Brain microvascular endothelial cell (primary cell): ENCODE measurements around the gene EXOSC7.
A peak's percentile ranks its signal among the peaks of the same experiment; 100 is the strongest.

ENCODE experiments used
- DNase-seq: peaks from one replicate; pipeline ENCODE4 v3.0.0-alpha.2; 2020
- H3K27ac ChIP-seq: fragments of 250-450 bp; sonication (Bioruptor Pico); 2 replicates; pipeline ENCODE4 v1.5.1; 2020; ENCODE audit warnings: mild to moderate bottlenecking, moderate library complexity
- H3K27me3 ChIP-seq: fragments of 250-450 bp; sonication (Bioruptor Pico); replicated peaks from 2 replicates; pipeline ENCODE4 v1.5.1; 2020; ENCODE audit warnings: mild to moderate bottlenecking
- H3K36me3 ChIP-seq: fragments of 250-450 bp; sonication (Bioruptor Pico); replicated peaks from 2 replicates; pipeline ENCODE4 v1.5.1; 2020; ENCODE audit warnings: mild to moderate bottlenecking
- H3K4me3 ChIP-seq: 2 replicates; pipeline ENCODE4 v1.5.1; 2011; ENCODE audit warnings: low read depth, mild to moderate bottlenecking, control low read depth, low read length, moderate library complexity
- CTCF ChIP-seq: IDR thresholded peaks from 2 replicates; pipeline ENCODE4 v1.5.1; 2011; ENCODE audit warnings: low read depth, mild to moderate bottlenecking, moderate library complexity, low read length, control low read depth, inconsistent platforms; ENCODE audit errors: missing control alignments
- in situ Hi-C: cut with HindIII; loops from 2 replicates; pipeline ENCODE4 v1.10.0; 2017; ENCODE audit warnings: low sequenced_read_pairs, low pct_ligation_motif_present

EXOSC7 gene

GRCh38 chr3:44969828-44970179 lies 6.2 kb upstream of the EXOSC7 start:
- H3K27ac ChIP-seq: no peak overlapping the region
- no peaks in the 10 kb centered on the region for H3K27me3 ChIP-seq
- no peaks in the 10 kb centered on the region for H3K36me3 ChIP-seq
- no peak for DNase-seq
- in situ Hi-C loops: no loop called here
- no peak overlapping the region for H3K4me3 ChIP-seq
- TF ChIP-seq CTCF: no peak

GRCh38 chr3:44970926-44971490 lies 5.0 kb upstream of the EXOSC7 start:
- Histone ChIP-seq H3K27ac (no peak overlapping the region), H3K4me3 (no peak overlapping the region), H3K27me3 (no peaks in the 10 kb centered on the region), H3K36me3 (peaks cover 2% of the 10 kb centered on the region)
- in situ Hi-C loops: no loop called here
- TF ChIP-seq CTCF: no peak
- DNase-seq: no peak

- H3K4me3 ChIP-seq: peak overlapping the region; percentile 92
- no peak overlapping the region for H3K27ac ChIP-seq
Measured at GRCh38 chr3:44974416-44974815, 1.6 kb upstream of the EXOSC7 start.

GRCh38 chr3:44981220-44981619 lies 5.2 kb downstream of the EXOSC7 start:
- peak; percentile 18 for DNase-seq
- Histone ChIP-seq H3K36me3 (no peaks in the 10 kb centered on the region), H3K27ac (no peak overlapping the region), H3K27me3 (no peaks in the 10 kb centered on the region), H3K4me3 (no peak overlapping the region)
- no peak for TF ChIP-seq CTCF
- in situ Hi-C loops: no loop called here

More at GRCh38 chr3:44974416-44974815, 1.6 kb upstream of the EXOSC7 start:
- DNase-seq: no peak
- H3K36me3 ChIP-seq: peaks cover 2% of the 10 kb centered on the region
- H3K27me3 ChIP-seq: no peaks in the 10 kb centered on the region
- no peak for TF ChIP-seq CTCF
- in situ Hi-C loops: no loop called here

- TF ChIP-seq CTCF: no peak
Measured at GRCh38 chr3:44981751-44982150, 5.7 kb downstream of the EXOSC7 start.

GRCh38 chr3:44982817-44983216 lies 6.8 kb downstream of the EXOSC7 start:
- TF ChIP-seq CTCF: no peak
- H3K4me3 ChIP-seq: no peak overlapping the region
- in situ Hi-C loops: no loop called here
- no peak overlapping the region for H3K27ac ChIP-seq
- no peak for DNase-seq
- H3K36me3 ChIP-seq: no peaks in the 10 kb centered on the region
- no peaks in the 10 kb centered on the region for H3K27me3 ChIP-seq

More at GRCh38 chr3:44981751-44982150, 5.7 kb downstream of the EXOSC7 start:
- no peaks in the 10 kb centered on the region for H3K36me3 ChIP-seq
- no peak overlapping the region for H3K27ac ChIP-seq
- in situ Hi-C loops: no loop called here
- DNase-seq: no peak
- H3K27me3 ChIP-seq: no peaks in the 10 kb centered on the region
- H3K4me3 ChIP-seq: no peak overlapping the region
